NB4 (cell line): Measurements from ENCODE around the gene LPP.

Experiments
- DNase-seq: peaks from one replicate; pipeline ENCODE4 v3.0.0; 2010; ENCODE audit warnings: low read depth
- H3K4me3 ChIP-seq: one replicate; pipeline ENCODE4 v1.5.1; 2011; ENCODE audit warnings: mild to moderate bottlenecking, low read depth, low read length, moderate library complexity
- MAX ChIP-seq: IDR thresholded peaks from 2 replicates; pipeline ENCODE4 v1.6.1; 2011; ENCODE audit warnings: low read depth, low read length
- MYC ChIP-seq: IDR thresholded peaks from 2 replicates; pipeline ENCODE4 v1.6.1; 2011; ENCODE audit warnings: low read depth, low read length
- POLR2A ChIP-seq: IDR thresholded peaks from 2 replicates; pipeline ENCODE4 v1.6.1; 2011; ENCODE audit warnings: mild to moderate bottlenecking; ENCODE audit not compliant: insufficient read length; ENCODE audit errors: extremely low read depth
- TF ChIP-seq, protein P1 (sequence below): IDR thresholded peaks from one replicate; pipeline ENCODE4 v1.5.1; 2012; ENCODE audit warnings: low read depth, low read length

LPP gene

DNA sequence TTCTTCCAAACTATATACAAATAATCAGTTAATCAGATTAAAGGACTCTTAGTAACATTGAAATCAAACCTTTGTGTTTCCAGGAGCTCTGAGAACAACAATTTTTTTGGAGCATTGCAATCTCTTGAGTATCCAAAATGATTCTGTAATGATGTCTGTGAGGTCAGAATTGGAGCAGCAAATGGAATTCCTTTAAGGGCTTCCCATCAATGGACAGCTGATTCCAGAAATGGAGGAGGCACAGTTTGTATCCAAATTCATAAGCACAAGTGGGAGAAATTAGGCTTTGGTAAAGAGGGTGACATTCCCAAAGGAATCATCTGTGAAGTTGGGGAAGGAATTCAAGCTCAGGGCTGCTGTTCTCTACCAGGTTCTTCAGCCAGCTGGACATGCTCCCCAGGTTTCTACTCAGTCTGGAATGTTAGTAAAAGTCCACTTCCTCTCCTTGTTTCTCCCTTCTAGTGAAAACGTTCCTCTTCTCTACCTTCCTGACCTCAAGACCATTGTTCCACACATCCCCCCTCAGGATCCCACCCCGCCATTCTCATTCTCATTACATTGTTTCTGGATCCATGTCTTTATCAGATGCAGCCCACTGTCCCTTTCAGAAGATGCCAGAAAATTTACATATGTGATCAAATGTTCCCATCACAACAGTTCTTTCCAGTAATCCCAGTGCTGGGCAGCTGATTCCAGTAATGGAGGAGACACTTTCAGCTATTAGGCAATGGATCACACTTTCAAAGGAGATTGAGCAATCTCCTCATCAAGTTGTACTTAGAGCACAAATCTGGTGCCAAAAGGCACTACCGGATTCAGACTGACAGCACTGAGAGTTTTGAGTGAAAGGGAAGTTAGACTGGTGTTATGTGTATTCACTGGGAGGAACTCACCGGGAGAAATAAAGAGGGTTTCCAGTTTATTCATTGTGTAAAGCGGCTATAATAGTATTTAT is 626.5 kb downstream of the LPP start:
- H3K4me3 ChIP-seq = no peak overlapping the region
- TF ChIP-seq MYC = no peak
- TF ChIP-seq, protein P1, sequence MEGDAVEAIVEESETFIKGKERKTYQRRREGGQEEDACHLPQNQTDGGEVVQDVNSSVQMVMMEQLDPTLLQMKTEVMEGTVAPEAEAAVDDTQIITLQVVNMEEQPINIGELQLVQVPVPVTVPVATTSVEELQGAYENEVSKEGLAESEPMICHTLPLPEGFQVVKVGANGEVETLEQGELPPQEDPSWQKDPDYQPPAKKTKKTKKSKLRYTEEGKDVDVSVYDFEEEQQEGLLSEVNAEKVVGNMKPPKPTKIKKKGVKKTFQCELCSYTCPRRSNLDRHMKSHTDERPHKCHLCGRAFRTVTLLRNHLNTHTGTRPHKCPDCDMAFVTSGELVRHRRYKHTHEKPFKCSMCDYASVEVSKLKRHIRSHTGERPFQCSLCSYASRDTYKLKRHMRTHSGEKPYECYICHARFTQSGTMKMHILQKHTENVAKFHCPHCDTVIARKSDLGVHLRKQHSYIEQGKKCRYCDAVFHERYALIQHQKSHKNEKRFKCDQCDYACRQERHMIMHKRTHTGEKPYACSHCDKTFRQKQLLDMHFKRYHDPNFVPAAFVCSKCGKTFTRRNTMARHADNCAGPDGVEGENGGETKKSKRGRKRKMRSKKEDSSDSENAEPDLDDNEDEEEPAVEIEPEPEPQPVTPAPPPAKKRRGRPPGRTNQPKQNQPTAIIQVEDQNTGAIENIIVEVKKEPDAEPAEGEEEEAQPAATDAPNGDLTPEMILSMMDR = no peak
- no peak for TF ChIP-seq MAX
- TF ChIP-seq POLR2A = no peak
- DNase-seq = peak; percentile 22

- TF ChIP-seq MYC (no peak), POLR2A (no peak), MAX (no peak)
- TF ChIP-seq, protein P1 = no peak
- H3K4me3 ChIP-seq = no peak overlapping the region
- DNase-seq = no peak
These were observed 628.7 kb downstream of the LPP start for GRCh38 chr3:188782613-188783124.

GRCh38 chr3:188786424-188786823 is 632.5 kb downstream of the LPP start:
- TF ChIP-seq POLR2A (no peak), MAX (no peak), MYC (no peak)
- TF ChIP-seq, protein P1 = no peak
- no peak overlapping the region for H3K4me3 ChIP-seq
- DNase-seq = no peak

DNA sequence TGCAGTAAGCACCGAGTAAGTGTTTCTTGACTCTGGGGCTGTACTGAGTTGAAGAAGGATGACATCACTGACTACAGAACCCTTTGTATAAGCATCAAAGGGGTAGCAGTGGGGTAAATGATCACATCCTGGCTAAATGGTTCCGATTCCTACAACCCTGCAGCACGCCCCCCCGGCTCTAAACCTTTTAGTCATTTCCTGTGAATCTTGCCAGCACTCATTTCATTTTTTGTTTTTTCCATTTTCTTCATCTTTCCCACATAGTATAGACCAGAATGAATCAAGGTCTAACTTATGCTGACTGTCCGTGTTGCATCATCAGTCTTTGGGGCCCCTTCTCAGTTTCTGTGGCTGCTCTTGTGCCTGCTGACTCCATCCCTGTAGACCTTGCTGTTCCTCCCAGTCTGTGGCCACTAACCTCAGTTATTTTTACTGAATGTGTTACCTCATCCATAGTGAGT is 634.7 kb downstream of the LPP start:
- H3K4me3 ChIP-seq = no peak overlapping the region
- DNase-seq = peak; percentile 42
- TF ChIP-seq POLR2A (no peak), MYC (no peak), MAX (no peak)

- TF ChIP-seq POLR2A (no peak), MAX (no peak), MYC (no peak)
- TF ChIP-seq, protein P1 = no peak
- no peak overlapping the region for H3K4me3 ChIP-seq
- DNase-seq = no peak
These were observed 635.3 kb downstream of the LPP start for GRCh38 chr3:188789251-188789650.

DNA sequence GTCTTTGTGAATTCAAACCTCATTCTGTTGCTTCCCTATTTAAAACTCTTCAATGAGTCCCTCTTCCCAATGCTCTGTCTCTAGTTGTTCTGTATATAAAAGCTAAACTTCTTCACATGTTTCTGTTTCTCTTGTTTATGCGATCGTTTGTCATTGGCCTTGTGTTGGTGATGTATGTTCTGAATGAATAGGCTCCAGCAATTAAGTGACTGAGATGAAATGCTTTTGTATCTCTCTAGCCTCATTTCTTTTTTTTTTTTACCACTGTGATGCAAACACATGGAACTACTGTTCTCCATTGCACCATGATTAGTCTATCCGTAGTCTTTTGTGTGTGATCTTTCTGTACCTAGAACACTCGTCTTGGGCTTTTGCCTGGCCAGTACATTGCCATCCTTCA is 637.4 kb downstream of the LPP start:
- DNase-seq = no peak
- TF ChIP-seq, protein P1 = no peak
- TF ChIP-seq MAX (no peak), POLR2A (no peak)
- no peak overlapping the region for H3K4me3 ChIP-seq
